OCI-M2 (cell line): ENCODE results near the gene GCC2.
A peak's percentile ranks its signal among the peaks of the same experiment; 100 is the strongest.
"Not testable (repeated sequence)": the region's sequence is repeated elsewhere in the genome, so short reads cannot be mapped to it uniquely, and the experiment has no call there.

Source experiments
- DNase-seq: peaks from one replicate; lab custom pipeline; 2025; ENCODE audit not compliant: unreplicated experiment; lab: John Stamatoyannopoulos, UW

The GCC2 gene

DNA sequence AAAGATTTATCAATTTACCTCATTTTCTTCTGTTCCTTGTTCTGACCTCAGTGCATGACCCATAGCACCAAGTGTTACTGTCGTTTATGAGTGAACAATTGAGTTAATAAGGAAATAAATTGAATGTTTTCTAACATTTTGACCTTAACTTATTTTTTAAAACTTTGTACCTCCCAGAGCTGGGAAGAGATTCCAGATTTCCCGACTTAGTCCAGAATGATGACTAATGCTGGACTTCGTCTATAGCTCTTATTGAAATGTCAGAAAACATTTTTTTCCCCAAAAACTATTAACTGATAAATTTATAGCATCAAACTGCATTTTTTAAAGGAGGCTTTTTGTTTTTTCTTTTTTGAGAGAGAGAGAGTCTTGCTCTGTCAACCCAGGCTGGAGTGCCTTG lies 63.4 kb downstream of the GCC2 start:
- DNase-seq, result not testable (repeated sequence)

- DNase-seq, result not testable (repeated sequence)
These were observed 65.5 kb downstream of the GCC2 start for GRCh38 chr2:108514478-108514877.

- DNase-seq, result not testable (repeated sequence)
These were observed 75.7 kb downstream of the GCC2 start for GRCh38 chr2:108524688-108525087.

DNA sequence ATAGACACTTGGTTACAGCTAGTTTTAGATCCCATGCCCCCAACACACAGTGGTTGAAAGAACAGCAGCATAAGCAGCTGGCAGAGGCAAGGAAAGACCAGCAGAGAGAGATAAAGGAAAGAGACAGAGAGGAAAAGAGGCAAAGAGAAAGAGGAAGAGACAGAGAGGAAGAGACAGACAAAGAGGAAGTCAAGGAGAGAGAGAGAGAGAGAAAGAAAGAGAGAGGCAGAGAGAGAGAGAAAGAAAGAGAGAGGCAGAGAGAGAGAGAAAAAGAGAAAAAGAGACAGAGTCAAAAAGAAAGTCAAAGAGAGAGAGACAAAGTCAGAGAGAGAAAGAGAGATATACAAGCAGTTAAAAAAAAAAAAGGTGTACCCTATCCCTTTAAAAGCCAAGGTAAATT lies 76.3 kb downstream of the GCC2 start:
- DNase-seq, result not testable (repeated sequence)

GRCh38 chr2:108531674-108532055 lies 82.7 kb downstream of the GCC2 start:
- DNase-seq, result no peak

DNA sequence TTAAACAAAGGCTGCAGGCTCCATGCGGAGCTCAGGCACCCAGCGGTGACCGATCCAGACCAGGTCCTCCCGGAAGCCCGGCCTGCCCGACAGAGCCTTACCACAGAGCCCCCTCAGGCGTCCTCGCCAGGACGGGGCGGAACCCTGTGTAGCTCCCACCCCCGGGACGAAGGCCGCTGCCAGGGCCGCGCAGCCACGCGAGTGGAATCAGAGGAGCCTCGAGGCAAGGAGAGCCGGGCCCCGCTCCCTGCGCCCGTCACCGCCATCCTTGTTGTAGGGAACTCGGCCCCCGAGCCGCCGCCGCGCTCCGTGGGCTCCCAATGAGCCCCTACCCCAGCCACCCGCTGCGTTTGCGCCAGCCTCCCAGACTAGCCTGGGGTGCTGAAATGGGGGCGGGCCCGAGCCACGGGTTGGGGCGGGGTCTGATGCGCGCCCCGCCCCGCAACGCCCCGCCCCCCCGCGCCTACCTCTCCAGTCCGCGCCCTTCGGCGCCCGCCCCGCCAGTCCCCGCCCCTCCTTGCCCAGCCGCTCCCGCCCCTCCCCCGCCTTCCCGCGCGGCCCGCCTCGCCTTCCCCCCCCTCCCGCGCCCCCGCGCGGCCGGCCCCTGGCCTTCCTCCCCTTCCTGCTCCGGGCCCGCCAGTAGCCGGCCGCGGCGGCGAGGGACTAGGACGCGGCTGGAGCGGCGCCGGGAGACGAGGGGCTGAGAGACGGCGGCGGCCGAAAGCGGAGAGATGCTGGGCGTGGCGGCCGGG lies 85.0 kb downstream of the GCC2 start, which contains the start of gene LIMS1:
TSS of gene LIMS1 (plus strand) at position 639 of the 752 bp plus-strand sequence. CDS start at position 732, 93 bp downstream.
- DNase-seq, result peak; percentile 60

- peak; percentile 13 for DNase-seq
These were observed 85.8 kb downstream of the GCC2 start for GRCh38 chr2:108534584-108535356.

GRCh38 chr2:108535357-108535631 lies 86.3 kb downstream of the GCC2 start:
- no peak for DNase-seq

DNA sequence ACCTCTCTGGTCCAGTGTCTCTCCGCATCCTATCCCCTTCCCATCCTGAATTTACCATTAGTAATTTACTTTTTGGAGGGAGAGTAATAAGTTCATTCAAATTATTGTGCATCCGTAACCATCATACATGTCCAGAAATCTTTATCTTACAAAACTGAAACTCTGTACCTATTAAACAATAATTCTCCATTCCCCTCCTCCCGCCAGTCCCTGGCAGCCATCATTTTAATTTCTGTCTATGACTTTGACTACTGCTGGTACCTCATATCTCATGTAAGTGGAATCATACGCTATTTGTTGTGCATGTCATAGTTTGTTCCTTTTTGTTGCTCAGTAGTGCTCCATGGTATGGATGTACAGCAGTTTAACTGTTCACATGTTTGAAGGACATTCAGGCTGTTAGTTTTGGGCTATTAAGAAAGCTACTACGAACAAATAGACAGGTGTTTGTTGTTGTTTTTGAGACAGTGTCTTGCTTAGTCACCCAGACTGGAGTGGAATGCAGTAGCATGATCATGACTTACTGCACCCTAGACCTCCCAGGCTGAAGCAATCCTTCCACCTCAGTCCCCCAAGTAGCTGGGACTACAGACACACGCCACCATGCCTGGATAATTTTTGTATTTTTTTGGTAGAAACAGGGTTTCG lies 87.3 kb downstream of the GCC2 start:
- no peak for DNase-seq

DNA sequence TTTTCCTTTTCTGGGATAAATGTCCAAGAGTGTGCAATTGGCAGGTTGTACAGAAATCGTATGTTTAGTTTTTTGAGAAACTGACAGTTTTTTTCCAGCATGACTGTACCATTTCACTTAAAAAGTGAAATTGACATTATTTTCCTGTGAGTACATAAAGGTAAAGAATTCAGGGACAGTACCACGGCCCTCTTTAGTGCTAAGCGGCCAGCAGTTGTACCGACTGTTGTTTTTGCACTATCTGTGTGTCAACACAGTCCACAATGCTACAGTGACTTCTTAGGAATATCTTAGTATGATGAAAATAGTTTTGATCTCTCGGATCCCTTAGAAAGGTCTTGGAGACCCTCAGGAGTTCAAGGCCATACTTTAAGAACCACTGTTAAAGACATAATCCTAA lies 87.9 kb downstream of the GCC2 start:
- DNase-seq, result no peak

GRCh38 chr2:108538000-108538625 lies 89.1 kb downstream of the GCC2 start:
- DNase-seq, result no peak

DNA sequence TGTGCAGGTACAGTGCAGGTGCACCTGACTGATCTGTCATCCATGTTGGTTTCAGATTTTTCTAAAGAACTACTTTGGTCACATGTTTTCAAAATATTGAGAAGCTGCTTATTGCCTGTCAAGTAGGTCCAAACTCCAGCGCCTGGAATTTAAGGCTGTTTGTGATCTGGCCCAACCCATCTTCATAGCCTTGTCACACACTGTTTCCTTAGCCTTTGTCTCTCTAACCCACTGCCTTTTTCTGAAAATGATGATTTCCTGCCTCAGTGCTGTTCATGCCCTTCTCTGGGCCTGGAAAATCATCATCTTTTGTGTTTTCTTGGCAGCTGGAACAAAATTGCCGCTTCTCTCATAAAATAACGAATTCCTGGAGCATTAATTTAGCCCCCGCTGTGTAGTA lies 92.4 kb downstream of the GCC2 start:
- DNase-seq, result no peak

- no peak for DNase-seq
These were observed 93.1 kb downstream of the GCC2 start for GRCh38 chr2:108542071-108542470.

GRCh38 chr2:108547606-108548005 lies 98.6 kb downstream of the GCC2 start:
- no peak for DNase-seq

DNA sequence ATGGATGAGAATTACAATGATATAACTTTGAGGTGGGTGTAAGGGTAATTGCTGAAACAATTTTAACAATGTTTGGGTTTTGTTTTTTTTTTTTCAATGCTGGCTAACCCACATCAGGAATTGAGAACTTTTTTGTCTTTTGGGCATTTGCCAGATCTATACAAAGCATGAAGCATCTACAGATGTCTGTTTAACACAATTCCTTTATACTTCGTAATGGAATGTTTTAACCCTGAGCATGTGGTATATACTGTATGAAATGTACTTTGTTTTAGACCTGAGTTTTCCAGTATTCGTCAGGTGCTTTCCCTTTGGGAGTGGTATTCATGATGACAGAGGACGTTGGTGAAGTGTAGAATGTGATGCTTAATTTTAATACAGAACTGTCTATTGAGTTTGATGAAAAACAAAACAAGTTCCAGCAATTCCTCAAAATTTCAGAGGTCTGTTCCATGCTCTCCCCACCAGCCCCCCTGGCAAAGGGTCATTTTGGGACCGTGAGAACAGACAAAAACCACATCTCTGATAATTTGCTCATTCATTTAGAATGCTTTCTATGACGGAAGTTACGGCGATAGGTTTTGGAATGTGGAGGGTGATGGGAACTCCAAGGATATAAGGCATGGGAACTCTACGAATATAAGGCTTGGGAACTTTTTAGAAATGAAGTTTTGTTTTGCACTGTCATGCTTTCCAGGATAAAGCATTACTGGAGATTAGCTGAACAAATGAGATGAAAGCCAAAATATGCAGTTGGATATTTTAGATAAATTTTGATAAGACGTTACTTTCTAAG lies 99.4 kb downstream of the GCC2 start:
- DNase-seq, result no peak

DNA sequence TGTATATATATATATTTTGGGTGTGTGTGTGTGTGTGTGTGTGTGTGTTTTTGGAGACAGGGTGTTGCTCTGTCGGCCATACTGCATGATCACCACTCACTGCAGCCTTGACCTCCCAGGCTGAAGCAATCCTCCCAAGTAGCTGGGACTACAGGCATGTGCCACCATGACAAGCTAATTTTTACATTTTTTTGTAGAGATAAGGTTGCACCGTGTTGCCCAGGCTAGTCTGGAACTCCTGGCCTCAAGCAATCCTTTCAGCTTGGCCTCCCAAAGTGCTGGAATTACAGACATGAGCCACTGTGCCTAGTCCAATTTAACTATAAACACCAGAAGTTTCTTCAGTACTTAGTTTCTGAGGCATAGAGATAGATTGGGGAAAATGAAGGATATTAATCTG lies 103.6 kb downstream of the GCC2 start:
- no peak for DNase-seq

DNA sequence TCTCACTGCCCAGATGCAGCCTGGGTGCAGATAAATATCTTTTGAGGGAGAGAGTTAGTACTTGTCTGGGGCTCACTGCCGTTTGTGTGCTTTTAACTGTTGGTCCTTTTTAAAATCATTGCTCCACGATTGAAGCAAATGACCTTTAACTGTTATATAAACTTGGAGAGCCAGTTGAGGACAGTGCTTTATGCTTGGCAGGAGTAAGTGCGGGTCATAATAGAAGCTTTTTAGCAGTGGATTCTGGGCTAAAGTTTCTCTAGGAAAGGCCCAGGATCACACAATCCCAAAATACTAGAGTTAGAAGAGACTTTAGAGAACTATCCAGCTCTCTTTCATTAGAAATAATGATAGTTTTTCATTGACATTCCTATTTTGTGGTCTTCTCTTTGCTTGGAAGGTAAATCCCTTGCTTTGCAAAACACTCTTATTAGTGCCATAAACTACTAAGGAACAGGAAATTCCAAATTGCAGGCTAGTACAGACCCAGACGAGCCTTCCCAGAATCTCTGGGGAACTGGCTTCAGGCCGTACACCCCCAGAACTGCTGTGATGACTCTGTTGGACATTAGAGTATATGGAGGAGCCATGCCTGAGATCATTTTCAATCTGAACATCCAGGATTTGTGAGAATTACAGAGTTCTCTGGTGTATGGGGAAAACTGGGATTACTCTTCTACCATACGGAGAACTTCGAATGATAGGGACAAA lies 104.4 kb downstream of the GCC2 start:
- no peak for DNase-seq

- DNase-seq, result no peak
These were observed 105.5 kb downstream of the GCC2 start for GRCh38 chr2:108554528-108554927.

DNA sequence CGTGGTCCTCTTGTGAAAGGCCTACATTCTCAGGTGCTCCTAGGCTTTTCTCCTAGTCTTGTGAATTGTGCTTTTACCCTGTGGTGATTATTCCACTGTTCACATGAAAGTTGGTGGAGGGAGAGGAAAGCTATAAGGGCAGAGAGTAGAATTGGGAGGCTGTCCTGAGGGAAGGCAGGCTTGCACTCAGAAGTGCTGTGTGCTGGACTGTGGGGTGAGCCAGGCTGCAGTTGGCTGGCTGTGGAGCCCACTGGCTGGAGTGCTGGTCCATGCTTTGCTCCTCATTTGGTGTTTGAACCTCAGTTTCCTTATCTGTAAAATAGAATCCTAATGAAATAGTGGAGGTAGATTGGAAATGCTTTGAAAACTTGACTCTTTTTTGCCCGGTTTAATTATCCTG lies 106.6 kb downstream of the GCC2 start:
- no peak for DNase-seq

GRCh38 chr2:108556581-108556980 lies 107.6 kb downstream of the GCC2 start:
- not testable (repeated sequence) for DNase-seq
